NCI-H128 (cell line): Measurements from ENCODE around the gene ADAM12.

Experiments
- DNase-seq: peaks from one replicate; lab custom pipeline; 2025; ENCODE audit not compliant: unreplicated experiment; lab: John Stamatoyannopoulos, UW

Gene ADAM12

DNA sequence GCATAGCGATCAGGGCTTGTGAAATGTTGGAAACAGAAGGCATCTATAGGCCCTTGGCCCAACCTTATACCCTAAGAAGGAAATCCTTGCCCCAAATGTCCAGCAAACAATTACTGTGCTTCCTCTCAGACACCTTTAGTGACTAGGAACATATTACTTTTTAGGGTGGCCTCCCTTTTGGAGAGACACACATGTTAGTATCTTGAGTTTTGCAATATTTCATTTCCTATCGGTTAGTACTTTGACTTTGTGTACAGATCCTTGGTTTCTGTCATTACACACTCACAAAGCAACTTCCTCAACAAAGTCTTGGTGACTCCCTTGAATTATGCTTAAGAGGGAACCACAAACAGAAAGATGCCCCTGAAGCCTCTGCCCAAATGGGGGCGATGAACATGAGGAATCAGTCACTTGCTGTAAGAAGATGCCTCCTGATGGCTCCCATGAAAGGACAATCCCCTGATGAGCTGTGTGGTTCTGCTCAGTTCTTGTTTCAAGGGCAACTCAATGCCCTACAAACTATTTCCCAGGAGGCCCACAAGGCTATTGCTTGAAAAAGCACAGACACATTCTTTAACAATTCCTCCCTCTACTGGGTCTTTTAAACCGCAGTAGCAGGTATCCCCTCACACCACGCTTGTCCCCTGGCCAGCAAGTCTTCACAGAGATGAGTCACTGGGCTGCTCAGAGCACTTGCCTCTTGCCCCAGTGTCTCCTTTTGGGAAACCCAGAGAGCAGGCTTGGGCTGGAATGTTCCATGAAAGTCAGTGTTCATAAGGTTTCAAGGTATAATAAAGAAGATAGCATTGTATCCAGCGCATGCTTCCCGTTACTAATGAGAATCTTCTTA is 295.7 kb downstream of the ADAM12 start:
- DNase-seq: no peak

DNA sequence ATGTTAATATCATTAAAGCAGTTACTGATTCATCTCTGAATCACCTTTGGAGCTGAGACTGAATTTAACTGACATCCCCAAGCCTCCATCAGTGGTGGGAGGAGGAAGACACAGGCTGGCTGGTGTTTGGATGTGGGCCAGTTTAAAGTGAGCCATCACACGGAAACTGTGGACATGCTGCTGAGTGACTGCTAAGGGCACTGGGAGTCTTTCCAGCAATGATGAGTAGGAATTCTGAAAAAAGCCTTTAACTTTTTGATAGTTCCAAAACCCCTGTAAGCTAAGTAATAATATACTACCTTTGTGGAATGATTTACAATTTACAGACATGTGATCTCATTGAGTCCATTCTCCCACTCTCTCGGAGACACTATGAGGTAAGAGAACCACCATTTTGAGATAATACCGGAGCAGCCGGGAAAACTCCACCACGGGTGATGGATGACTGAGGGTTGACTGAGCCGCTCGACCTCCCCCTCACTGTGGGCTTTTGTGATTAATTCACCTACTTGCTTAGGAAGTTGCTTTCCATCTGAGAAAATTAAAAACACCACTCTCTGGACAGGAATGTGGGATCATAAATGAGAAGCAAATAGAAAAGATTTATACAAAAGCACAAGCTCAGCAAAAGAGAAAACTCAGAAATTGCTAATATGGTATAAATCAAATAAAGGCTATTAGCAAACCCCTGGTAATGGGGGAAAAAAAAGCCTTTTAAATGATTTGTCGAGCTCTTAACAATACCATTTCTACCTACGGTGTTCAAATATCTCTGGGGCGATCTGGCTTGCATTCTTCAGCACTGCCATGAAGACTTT is 297.2 kb downstream of the ADAM12 start:
- DNase-seq: no peak

DNA sequence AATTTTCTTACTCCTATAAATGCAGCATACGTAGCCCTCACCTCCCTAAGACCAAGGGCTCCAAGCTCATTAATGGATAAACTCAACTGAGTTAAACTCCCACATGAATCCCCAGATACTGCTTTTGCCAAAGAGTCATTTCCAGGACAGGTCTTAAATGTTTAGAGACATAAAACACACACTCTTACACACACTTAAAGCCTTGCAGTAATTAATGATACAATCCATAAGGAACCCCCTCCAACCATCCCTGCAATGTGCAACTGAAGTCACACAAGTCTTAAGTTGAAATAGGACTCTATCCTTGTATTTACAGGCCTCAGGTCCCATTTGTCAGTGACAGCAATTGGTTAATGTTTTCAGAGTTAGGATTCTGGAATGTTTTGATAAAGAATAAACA is 297.8 kb downstream of the ADAM12 start:
- no peak for DNase-seq

DNA sequence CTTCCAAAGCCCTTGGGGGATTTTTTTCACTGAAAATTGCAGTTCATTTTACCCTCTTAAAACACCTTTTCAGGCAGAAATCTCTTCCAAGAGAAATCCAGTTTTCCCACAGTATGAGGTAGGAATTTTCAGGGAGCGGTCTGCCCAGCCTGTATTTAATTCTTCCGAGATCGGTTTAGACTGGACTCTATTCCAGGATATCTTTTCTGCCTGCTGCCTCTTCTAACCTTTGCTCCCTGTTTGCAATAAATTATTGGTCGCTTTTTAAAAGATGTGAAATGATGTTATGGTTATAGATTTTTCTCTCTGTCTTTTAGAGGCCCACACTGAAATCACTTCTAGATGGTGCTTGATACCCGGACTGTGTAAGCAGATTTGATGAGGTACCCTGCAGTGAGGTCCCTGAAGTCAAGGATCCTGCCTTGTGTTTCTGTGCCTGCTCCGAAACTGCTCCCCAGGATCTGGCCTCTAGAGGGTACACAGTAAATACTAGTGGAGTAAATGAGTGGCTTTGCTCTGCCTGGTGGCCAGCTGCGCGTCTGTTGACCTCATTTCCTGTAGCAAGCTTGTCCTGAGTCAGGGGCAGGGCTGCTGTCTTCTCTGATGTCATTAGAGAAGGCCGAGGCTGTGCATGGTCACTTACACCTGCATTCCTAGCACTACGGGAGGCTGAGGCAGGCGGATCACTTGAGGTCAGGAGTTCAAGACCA is 300.3 kb downstream of the ADAM12 start:
- DNase-seq: no peak

DNA sequence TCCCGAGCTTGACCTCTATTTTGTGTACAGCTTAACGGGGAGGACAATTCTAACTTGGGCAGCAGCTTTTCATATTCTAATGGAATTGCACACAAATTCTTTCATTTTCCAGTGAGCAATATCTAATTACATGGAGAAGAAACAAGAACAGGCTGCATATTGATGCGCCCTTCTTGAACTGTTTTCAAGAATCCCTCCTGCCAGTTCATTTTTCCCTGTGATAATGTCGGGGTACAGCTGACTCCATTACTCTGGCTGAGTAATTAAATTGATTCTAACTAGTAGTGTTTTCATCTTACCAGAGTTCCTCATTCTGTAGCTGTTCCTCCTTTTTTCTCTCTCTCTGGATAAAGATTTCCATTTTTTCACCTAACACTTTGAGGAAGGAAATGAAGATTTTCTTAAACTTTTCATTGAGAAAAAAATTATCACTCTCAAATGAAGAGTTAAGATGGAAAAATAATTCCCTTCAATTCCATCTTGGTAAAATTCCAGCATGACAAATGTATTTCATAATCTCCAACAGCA is 301.1 kb downstream of the ADAM12 start:
- no peak for DNase-seq

DNA sequence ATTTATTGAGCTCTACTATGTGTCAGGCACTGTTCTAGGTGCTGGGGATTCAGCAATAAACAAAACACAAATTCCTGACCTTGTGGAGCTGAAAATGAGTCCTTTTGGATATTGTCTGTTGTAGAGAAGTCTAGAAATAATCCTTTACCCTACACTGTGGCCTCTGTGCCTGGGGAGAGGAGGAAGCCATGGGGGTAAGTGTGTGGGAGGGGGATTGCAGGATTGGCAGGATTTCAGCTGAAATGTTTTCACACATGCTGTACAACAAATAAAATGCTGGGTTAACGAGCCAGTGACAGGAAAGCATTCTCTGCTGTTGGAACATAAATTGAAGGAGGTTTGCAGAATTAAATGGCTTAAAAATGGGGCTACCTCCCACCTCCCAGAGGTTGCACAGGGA is 302.5 kb downstream of the ADAM12 start:
- no peak for DNase-seq

DNA sequence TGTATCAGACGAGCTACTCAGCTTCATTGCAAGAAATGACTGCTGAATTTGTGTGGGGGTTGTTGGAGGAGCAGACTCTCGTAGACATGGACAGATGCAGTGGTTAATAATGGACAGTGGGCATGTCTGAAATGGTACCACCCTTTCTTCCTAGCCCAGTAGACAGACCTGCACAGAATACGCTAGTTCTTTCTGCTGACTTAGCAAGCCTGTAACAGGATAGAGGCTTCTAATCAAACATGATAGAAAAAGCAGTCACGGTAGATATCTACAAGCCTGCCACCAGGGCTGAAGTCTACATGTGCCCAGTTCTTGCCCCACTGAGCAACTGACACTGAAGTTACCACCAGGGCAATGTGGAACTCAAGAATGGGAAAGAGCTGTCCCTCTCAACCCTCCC is 303.9 kb downstream of the ADAM12 start:
- no peak for DNase-seq

DNA sequence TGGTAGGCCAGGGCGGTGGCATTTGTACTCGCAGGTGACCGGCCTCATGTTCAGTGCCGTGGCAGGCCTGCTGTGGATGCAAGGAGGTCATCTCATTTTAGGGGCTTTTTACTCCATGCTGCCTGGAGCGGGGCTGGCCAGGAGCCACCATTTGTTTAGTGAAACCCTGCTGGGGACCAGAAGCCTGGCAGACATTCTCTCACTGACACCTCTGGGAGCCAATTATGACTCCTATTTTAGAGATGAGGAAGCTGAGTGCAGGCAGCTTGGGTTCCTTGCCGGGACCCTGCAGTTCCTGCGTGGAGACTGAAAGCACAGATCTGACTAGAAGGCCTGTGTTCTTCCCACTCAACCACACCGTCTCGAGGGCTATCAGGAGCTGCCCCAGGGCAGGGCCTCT is 305.3 kb downstream of the ADAM12 start:
- DNase-seq: no peak

DNA sequence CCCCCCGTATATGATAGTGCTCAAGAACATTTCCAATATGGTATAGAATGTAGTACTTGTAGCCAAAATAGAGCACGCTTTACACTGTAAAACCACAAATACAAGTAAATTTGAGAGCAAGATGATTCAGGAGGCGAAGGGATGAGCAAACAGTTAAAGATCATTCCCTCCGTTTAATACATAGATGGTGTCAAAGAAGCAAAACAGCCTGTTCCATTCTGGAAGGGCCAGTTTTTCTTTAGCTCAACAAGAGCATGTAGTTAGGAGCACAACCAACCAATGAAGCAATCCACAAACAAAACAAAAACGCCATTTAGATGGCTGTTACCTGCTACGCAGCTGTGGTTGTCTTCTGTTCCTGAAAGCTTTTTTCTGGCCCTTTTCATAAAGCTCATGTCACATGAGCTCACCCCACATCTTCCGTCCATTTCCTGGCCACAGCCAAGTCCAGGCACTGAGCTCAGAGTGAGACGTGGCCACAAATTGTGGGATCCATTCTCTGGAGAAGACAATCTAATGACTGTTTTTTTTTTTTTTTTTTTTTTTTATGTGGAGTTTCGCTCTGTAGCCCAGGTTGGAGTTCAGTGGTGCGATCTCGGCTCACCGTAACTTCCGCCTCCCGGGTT is 306.3 kb downstream of the ADAM12 start:
- DNase-seq: no peak

DNA sequence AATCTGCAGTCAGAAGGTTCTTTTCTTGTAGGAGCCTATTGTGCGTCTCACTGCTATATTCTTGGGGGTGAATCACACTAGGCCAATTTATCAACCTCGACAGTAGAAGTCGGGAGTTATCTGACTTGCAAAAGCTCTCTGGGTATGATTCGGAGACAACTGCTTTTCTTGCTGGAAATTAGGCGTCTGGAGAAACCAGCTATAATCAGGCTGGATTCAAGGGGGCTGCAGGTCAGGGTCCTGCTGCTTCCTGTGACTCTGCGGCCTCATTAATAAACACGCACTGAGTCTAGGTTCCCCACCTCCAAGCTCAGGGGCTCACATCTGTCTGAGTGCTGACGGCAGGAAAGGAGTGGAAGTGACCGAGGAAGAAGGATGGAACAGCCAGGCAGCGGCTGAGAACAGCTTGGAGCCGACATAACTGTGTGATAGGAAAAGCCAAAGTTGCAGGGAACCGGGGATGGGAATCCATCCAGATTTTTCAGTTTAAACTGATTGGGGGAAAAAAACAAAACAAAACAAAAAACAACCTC is 307.3 kb downstream of the ADAM12 start:
- no peak for DNase-seq

DNA sequence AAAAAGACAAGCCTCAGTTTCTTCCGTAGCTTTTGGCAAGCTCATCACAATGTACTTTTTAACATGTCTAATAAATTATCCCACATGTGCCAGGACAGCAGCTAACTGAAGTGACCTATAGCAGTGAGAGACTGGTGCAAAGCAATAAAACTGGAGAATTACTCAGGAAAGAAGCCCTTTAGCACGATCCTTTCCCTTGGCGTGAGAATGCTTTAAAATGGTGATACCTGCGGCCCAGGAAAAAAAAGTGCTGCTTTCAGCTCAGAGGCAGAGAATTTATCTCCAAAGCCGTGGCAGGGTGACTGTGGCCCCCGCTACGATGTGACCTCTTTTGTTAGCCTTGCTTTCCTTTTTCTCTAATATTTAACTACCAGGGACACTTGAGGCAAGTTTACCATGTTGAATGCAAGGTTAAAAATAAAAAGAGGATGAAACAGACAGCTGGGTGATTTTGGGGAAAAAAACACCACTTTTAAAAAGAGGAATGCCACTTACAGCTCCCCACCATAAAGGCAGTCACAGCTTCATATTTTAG is 307.9 kb downstream of the ADAM12 start:
- DNase-seq: no peak

DNA sequence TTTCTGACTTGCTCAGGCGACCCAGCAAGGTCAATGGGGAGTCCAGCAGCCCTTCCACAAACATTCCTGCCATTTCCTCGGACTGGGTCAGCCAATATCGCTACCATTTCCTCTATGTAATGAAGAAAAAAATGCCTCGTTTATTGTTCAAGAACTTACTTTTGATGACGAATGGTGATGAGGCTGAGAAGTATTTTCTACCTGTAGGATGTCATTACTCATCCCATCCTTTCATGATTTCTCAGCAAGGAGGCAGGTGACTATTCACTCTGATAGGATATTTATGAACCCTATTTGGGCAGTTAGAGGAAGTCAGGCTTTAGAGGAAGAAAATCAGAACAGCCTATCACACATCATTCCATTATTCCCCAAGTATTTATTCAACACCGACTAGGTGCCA is 313.3 kb downstream of the ADAM12 start:
- DNase-seq: no peak

DNA sequence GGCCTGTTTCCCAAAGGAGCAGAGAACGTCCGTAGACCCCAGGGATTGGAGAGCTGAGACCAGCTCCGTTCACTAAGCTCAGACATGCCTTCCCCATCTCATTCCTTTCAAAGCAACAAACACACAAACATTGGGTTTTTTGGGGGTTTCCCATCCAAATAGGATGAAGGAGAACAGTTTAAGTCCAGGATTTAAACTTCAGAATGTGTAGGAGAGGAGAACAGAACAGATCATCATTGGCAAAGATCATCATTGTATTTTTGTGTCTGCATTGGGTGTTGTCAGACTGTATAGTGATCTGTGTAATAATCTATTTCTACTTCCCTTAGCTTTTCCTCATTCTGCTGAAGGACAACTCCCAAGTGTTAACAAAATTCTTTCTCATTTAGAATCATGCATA is 314.0 kb downstream of the ADAM12 start:
- DNase-seq: no peak

DNA sequence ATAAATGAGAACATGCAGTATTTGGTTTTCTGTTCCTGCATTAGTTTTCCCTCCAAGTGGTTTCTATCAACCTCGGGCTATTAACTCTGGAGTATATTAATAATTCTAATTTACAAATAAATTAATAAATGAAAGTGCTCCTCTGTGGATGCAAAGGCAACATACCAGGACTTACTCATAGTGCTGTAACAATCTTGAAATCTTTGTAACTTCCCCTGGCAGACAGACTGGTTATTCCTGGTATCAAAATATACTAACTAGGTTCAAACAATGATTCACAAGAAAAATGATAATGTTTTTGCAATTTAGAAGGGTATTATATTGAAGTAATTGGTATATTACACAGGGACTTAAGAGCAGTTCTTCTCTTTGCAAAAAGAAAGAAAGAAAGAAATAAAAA is 314.7 kb downstream of the ADAM12 start:
- DNase-seq: no peak

DNA sequence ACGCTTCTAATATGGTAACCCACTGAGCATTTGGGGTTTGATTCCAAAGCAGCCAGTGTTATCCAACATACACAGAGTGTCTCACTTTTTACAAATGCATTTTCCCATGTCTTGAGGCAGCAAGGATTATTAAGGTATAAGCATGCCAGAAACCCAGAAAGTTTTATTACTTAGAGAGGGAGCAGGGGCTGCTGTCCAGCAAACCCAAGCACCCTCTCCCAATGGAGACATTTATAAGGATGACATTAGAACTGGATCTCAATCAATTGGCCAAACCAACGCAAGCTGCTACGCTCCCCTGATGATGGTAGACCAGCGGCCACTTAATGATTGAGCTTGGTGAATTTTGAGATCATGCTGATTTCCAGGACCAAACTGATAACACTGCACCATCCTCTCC is 315.7 kb downstream of the ADAM12 start:
- no peak for DNase-seq

DNA sequence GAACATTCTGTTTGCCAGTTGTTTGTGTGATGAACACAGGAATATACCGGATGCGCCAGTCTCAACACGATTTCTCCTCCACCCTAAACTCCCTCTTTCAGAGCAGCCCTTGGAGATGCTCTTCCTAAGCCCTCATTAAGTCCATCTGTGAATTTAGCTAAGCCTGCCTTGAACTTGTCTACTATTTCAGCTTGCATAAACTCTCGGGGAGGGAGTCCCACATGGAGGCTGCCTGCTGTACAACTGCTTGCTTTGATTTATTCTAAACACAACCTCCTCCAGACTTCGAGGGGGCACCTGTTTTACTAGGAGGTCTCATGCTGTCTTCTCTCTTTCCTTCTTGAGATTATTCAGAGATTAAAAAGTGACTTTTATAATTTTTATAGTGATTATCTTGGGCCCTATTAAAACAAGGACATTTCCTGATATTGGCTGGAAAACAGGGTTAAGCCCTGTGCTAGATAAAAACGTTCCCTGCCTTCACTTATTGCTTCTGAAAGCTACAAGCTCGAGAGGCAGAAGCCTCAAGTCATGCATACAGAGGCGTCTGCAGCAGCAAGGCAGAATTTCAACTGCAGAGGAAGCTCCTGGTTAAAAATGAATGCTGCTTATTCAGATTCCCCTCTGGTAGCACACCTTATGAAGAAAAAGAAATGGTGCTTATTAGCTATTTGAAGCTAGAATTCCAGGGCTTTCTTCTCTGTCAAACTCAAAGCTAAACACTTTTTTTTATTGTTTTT is 317.6 kb downstream of the ADAM12 start:
- no peak for DNase-seq

DNA sequence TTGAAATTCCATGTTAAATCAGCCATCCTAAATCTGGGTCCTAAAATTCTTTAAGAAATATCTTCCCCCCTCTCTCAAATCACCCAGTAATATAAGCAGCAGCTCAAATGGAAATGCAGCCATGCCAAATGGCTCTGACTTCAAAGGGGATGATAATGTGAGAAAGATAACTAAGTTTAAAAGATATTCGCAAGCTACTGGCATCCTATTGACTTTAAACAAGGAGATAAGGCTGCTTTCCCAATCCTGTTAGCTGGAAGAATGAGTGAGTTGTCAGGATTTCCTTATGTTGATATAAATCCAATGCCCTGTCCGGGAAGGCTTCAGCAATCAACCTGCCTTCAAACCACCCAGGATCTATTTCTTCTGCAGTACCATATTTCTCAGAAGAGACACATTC is 320.0 kb downstream of the ADAM12 start:
- DNase-seq: no peak

DNA sequence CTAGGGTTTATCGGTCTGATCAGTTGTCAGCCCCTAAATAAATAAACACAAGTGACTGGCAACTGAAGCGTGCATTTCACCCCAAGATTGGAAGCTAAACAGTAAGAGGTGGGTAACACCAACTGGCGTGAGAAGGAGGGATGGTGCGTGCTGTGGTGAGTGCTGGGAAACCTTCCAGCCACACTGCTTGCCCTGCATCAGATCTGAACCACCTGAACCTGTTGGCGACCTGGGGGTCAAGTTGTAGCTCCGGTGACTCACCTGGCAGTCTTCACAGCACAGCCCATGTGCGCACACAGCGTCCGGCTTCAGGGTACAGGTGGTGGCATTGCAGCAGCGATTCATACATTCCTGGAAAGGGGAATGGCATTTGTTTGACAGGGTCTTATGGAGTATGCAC is 321.8 kb downstream of the ADAM12 start:
- DNase-seq: no peak

DNA sequence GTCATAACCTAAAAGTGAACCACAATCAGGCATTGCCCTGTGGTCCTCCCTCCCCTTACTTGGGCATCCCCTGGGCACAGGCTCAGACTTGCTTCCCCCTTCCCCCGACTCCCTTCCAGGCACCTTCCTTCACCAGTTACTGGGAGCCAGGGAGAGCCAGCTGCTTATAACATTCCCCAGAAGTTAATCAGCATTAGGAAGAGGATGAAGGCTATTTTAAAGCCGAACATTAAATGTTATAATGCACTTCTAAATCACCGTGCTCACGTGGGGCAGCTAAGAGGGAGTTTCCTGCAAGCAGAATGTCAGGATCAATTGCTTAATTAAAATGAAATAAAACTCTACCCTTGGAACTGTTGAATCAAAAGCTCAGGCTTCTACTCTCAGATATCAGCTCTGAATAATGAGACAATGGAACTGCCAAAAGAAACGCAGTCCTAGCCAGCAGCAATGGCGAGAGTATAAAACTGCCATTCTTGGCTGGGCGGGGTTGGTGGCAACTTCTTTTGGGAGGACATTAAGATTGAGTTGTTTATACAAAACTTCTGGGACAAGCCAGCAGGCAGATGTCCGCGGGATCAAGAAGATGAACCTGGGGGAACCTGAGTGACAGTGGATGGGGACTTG is 322.4 kb downstream of the ADAM12 start:
- DNase-seq: no peak
